ENCODE data around the gene CSGALNACT2. TPM values are rescaled to one million over a fixed set of nuclear protein-coding genes. Genes with fewer than 3 reads are reported as not detected.
"Not testable (repeated sequence)": the region's sequence is repeated elsewhere in the genome, so short reads cannot be mapped to it uniquely, and the experiment has no call there.

CSGALNACT2 gene
- polyA plus RNA-seq, 4 donors = 2.5 to 13.4 (median 4.8) TPM

- Histone ChIP-seq H3K36me3 (ENCODE audit: control insufficient read depth in 3 of 3, insufficient read depth in 2 of 3, low read depth in 1 of 3, low read length in 3 of 3) (no peaks in the 10 kb centered on the region), H3K4me3 (ENCODE audit: low read depth in 1 of 3, low read length in 3 of 3) (no peak overlapping the region), H3K4me1 (ENCODE audit: control insufficient read depth in 3 of 3, insufficient read depth in 2 of 3, low read depth in 1 of 3, low read length in 2 of 3) (no peaks in the 10 kb centered on the region), H3K27me3 (ENCODE audit: control insufficient read depth in 3 of 3, insufficient read depth in 3 of 3, low read length in 3 of 3) (no peaks in the 10 kb centered on the region), H3K27ac (ENCODE audit: low read depth in 1 of 3, low read length in 2 of 3) (no peak overlapping the region), H3K9me3 (ENCODE audit: control insufficient read depth in 2 of 2, insufficient read depth in 1 of 2, low read depth in 1 of 2, low read length in 1 of 2) (no peaks in the 10 kb centered on the region)
- WGBS, 3 donors = 75 to 76% (median 75%) methylated on average over 5 of the region's 5 CpGs
- no peak for DNase-seq
- FAIRE-seq = no peak
Observed at GRCh38 chr10:43219848-43220247, 81.6 kb downstream of the CSGALNACT2 start.

- not testable (repeated sequence) for H3K4me3 ChIP-seq (ENCODE audit: low read depth in 1 of 3, low read length in 3 of 3); H3K9me3 ChIP-seq (ENCODE audit: control insufficient read depth in 2 of 2, insufficient read depth in 1 of 2, low read depth in 1 of 2, low read length in 1 of 2); DNase-seq; H3K27ac ChIP-seq (ENCODE audit: low read depth in 1 of 3, low read length in 2 of 3); H3K27me3 ChIP-seq (ENCODE audit: control insufficient read depth in 3 of 3, insufficient read depth in 3 of 3, low read length in 3 of 3); H3K4me1 ChIP-seq (ENCODE audit: control insufficient read depth in 3 of 3, insufficient read depth in 2 of 3, low read depth in 1 of 3, low read length in 2 of 3); H3K36me3 ChIP-seq (ENCODE audit: control insufficient read depth in 3 of 3, insufficient read depth in 2 of 3, low read depth in 1 of 3, low read length in 3 of 3); FAIRE-seq
- WGBS, 3 donors = 57 to 72% (median 67%) methylated on average over 6 of the region's 6 CpGs
Observed at GRCh38 chr10:43220251-43220650, 82.0 kb downstream of the CSGALNACT2 start.

GRCh38 chr10:43220657-43221418, 82.6 kb downstream of the CSGALNACT2 start:
- Histone ChIP-seq H3K27me3 (ENCODE audit: control insufficient read depth in 3 of 3, insufficient read depth in 3 of 3, low read length in 3 of 3) (peaks cover 0 to 7% (median 0%) of the 10 kb centered on the region in 3 donors), H3K36me3 (ENCODE audit: control insufficient read depth in 3 of 3, insufficient read depth in 2 of 3, low read depth in 1 of 3, low read length in 3 of 3) (no peaks in the 10 kb centered on the region), H3K9me3 (ENCODE audit: control insufficient read depth in 2 of 2, insufficient read depth in 1 of 2, low read depth in 1 of 2, low read length in 1 of 2) (no peaks in the 10 kb centered on the region), H3K27ac (ENCODE audit: low read depth in 1 of 3, low read length in 2 of 3) (no peak overlapping the region), H3K4me3 (ENCODE audit: low read depth in 1 of 3, low read length in 3 of 3) (no peak overlapping the region), H3K4me1 (ENCODE audit: control insufficient read depth in 3 of 3, insufficient read depth in 2 of 3, low read depth in 1 of 3, low read length in 2 of 3) (no peaks in the 10 kb centered on the region)
- no peak for FAIRE-seq
- no peak for DNase-seq
- 60 to 69% (median 64%) methylated on average over 14 of the region's 14 CpGs for WGBS, 3 donors

GRCh38 chr10:43221419-43222209, 83.4 kb downstream of the CSGALNACT2 start:
- Histone ChIP-seq H3K27ac (ENCODE audit: low read depth in 1 of 3, low read length in 2 of 3) (no peak overlapping the region), H3K4me3 (ENCODE audit: low read depth in 1 of 3, low read length in 3 of 3) (no peak overlapping the region), H3K4me1 (ENCODE audit: control insufficient read depth in 3 of 3, insufficient read depth in 2 of 3, low read depth in 1 of 3, low read length in 2 of 3) (no peaks in the 10 kb centered on the region), H3K27me3 (ENCODE audit: control insufficient read depth in 3 of 3, insufficient read depth in 3 of 3, low read length in 3 of 3) (peaks cover 0 to 7% (median 0%) of the 10 kb centered on the region in 3 donors), H3K9me3 (ENCODE audit: control insufficient read depth in 2 of 2, insufficient read depth in 1 of 2, low read depth in 1 of 2, low read length in 1 of 2) (no peaks in the 10 kb centered on the region), H3K36me3 (ENCODE audit: control insufficient read depth in 3 of 3, insufficient read depth in 2 of 3, low read depth in 1 of 3, low read length in 3 of 3) (no peaks in the 10 kb centered on the region)
- DNase-seq (no peak), FAIRE-seq (no peak)
- 78 to 81% (median 80%) methylated on average over 19 of the region's 19 CpGs for WGBS, 3 donors

- DNase-seq = no peak
- Histone ChIP-seq H3K27ac (ENCODE audit: low read depth in 1 of 3, low read length in 2 of 3) (no peak overlapping the region), H3K4me1 (ENCODE audit: control insufficient read depth in 3 of 3, insufficient read depth in 2 of 3, low read depth in 1 of 3, low read length in 2 of 3) (no peaks in the 10 kb centered on the region), H3K4me3 (ENCODE audit: low read depth in 1 of 3, low read length in 3 of 3) (no peak overlapping the region), H3K36me3 (ENCODE audit: control insufficient read depth in 3 of 3, insufficient read depth in 2 of 3, low read depth in 1 of 3, low read length in 3 of 3) (no peaks in the 10 kb centered on the region), H3K9me3 (ENCODE audit: control insufficient read depth in 2 of 2, insufficient read depth in 1 of 2, low read depth in 1 of 2, low read length in 1 of 2) (no peaks in the 10 kb centered on the region), H3K27me3 (ENCODE audit: control insufficient read depth in 3 of 3, insufficient read depth in 3 of 3, low read length in 3 of 3) (peaks cover 0 to 9% (median 0%) of the 10 kb centered on the region in 3 donors)
- FAIRE-seq = no peak
- 82 to 92% (median 84%) methylated on average over 4 of the region's 4 CpGs for WGBS, 3 donors
Observed at GRCh38 chr10:43222210-43222720, 84.0 kb downstream of the CSGALNACT2 start.

- no peak for FAIRE-seq
- Histone ChIP-seq H3K9me3 (ENCODE audit: control insufficient read depth in 2 of 2, insufficient read depth in 1 of 2, low read depth in 1 of 2, low read length in 1 of 2) (no peaks in the 10 kb centered on the region), H3K4me1 (ENCODE audit: control insufficient read depth in 3 of 3, insufficient read depth in 2 of 3, low read depth in 1 of 3, low read length in 2 of 3) (no peaks in the 10 kb centered on the region), H3K27ac (ENCODE audit: low read depth in 1 of 3, low read length in 2 of 3) (no peak overlapping the region), H3K4me3 (ENCODE audit: low read depth in 1 of 3, low read length in 3 of 3) (no peak overlapping the region), H3K27me3 (ENCODE audit: control insufficient read depth in 3 of 3, insufficient read depth in 3 of 3, low read length in 3 of 3) (peaks cover 0 to 12% (median 2%) of the 10 kb centered on the region in 3 donors), H3K36me3 (ENCODE audit: control insufficient read depth in 3 of 3, insufficient read depth in 2 of 3, low read depth in 1 of 3, low read length in 3 of 3) (no peaks in the 10 kb centered on the region)
- no peak for DNase-seq
- WGBS, 3 donors = 28 to 53% (median 33%) methylated on average over 1 of the region's 1 CpG
Observed at GRCh38 chr10:43223056-43223455, 84.8 kb downstream of the CSGALNACT2 start.

- WGBS, 3 donors = 39 to 55% (median 40%) methylated on average over 1 of the region's 1 CpG
- Histone ChIP-seq H3K9me3 (ENCODE audit: control insufficient read depth in 2 of 2, insufficient read depth in 1 of 2, low read depth in 1 of 2, low read length in 1 of 2) (no peaks in the 10 kb centered on the region), H3K27ac (ENCODE audit: low read depth in 1 of 3, low read length in 2 of 3) (no peak overlapping the region), H3K4me1 (ENCODE audit: control insufficient read depth in 3 of 3, insufficient read depth in 2 of 3, low read depth in 1 of 3, low read length in 2 of 3) (no peaks in the 10 kb centered on the region), H3K4me3 (ENCODE audit: low read depth in 1 of 3, low read length in 3 of 3) (no peak overlapping the region), H3K27me3 (ENCODE audit: control insufficient read depth in 3 of 3, insufficient read depth in 3 of 3, low read length in 3 of 3) (peaks cover 0 to 22% (median 9%) of the 10 kb centered on the region in 3 donors), H3K36me3 (ENCODE audit: control insufficient read depth in 3 of 3, insufficient read depth in 2 of 3, low read depth in 1 of 3, low read length in 3 of 3) (no peaks in the 10 kb centered on the region)
- no peak for DNase-seq
- no peak for FAIRE-seq
Observed at GRCh38 chr10:43224321-43224720, 86.1 kb downstream of the CSGALNACT2 start.

- no peaks in the 10 kb centered on the region for H3K36me3 ChIP-seq (ENCODE audit: control insufficient read depth in 3 of 3, insufficient read depth in 2 of 3, low read depth in 1 of 3, low read length in 3 of 3)
- H3K9me3 ChIP-seq (ENCODE audit: control insufficient read depth in 2 of 2, insufficient read depth in 1 of 2, low read depth in 1 of 2, low read length in 1 of 2) = no peaks in the 10 kb centered on the region
- no peaks in the 10 kb centered on the region for H3K4me1 ChIP-seq (ENCODE audit: control insufficient read depth in 3 of 3, insufficient read depth in 2 of 3, low read depth in 1 of 3, low read length in 2 of 3)
- H3K27ac ChIP-seq (ENCODE audit: low read depth in 1 of 3, low read length in 2 of 3) = no peak overlapping the region
- no peak for DNase-seq
- H3K4me3 ChIP-seq (ENCODE audit: low read depth in 1 of 3, low read length in 3 of 3) = no peak overlapping the region
- peaks cover 0 to 25% (median 12%) of the 10 kb centered on the region in 3 donors for H3K27me3 ChIP-seq (ENCODE audit: control insufficient read depth in 3 of 3, insufficient read depth in 3 of 3, low read length in 3 of 3)
- 68 to 80% (median 77%) methylated on average over 5 of the region's 5 CpGs for WGBS, 3 donors
- FAIRE-seq = no peak
Observed at GRCh38 chr10:43225004-43225786, 87.0 kb downstream of the CSGALNACT2 start.
